Epithelial cell of prostate (primary cell): ENCODE measurements around the gene FAM240A.

Source experiments
- DNase-seq: peaks from one replicate; pipeline ENCODE4 v3.0.0-alpha.2; 2011; ENCODE audit warnings: low read depth, low spot score
- H3K27ac ChIP-seq: fragments of 450-650 bp; 2 replicates; pipeline ENCODE4 v1.5.1; 2017; ENCODE audit warnings: mild to moderate bottlenecking

FAM240A gene

DNA sequence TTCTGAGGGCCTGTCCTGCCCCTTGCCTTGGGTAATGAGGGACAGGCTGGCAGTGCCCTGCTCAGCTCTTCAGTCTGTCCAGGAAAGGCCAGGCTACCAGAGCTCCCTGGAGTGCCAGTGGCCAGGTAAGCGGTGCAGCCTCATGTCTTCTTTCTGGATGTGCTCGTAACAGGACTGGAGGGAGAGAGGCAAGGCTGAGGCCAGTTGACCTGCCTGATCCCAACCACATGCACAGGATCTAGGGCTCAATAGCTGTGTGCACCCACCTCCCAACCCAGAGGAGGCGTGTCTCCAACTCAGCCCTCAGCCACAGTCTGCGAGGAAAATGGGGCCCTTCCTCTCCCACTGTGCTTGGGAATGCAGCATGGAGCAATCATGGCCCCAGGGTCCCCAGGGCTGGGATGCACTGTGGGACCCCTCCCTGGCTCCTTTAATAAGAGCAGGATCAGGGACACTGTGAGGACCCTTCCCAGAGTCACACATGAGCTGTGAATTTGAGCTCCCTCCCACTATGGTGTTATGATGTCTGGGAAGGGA lies 58.6 kb downstream of the FAM240A start:
- no peak for DNase-seq
- H3K27ac ChIP-seq: no peak overlapping the region

DNA sequence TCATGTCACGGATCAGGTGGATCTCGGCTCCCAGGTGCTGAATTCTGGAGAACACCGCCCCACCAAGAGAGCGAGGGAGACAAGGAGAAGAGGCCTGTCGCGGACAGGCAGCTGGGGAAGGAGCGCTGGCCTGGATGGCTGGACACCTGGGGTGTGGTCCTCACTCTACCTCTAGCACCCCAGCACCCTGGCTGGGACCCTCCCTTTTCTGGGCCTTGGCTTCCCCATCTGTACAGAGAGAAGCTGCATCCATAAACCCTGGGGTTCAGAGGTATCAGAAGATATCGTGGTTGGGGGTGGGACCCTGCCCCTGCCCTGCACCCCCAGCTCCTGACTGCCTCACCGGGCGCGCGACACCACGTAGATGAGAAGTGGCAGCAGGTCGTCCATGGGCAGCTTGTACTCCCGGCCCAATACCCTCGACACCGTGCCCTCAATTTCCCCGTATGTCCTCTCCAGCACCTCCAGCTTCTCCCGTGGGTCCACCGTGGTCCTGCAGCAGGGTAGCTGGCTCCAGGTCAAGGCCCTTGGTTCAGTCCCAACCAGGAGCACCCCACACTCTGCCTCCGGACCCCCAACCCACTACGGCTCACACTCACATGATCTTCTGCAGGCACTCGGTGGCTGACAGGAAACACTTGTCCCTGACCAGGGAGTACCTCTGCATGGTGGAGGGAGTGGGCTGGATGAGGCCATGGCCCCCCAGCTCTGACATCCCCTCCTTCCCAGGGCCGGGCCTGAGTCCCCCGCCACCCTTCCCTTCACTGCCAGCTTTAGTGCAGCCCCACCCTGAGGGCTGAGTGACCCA lies 59.4 kb downstream of the FAM240A start:
- DNase-seq: no peak
- no peak overlapping the region for H3K27ac ChIP-seq

DNA sequence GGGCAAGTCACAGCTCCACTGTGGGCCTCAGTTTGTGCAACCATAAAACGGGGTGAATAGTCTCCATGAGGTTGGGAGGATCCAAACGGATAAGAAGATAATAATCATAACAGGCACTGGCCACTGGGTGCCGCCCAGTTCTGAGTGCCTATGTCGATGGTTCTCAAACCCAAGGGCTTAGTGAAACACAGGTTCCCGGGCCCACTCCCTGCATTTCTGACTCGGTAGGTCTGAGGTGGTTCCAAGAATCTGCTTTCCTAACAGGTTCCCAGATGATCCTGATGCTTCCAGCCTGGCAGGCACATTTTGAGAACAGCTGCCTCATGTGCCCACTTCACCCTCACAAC lies 60.0 kb downstream of the FAM240A start:
- no peak overlapping the region for H3K27ac ChIP-seq
- DNase-seq: no peak

DNA sequence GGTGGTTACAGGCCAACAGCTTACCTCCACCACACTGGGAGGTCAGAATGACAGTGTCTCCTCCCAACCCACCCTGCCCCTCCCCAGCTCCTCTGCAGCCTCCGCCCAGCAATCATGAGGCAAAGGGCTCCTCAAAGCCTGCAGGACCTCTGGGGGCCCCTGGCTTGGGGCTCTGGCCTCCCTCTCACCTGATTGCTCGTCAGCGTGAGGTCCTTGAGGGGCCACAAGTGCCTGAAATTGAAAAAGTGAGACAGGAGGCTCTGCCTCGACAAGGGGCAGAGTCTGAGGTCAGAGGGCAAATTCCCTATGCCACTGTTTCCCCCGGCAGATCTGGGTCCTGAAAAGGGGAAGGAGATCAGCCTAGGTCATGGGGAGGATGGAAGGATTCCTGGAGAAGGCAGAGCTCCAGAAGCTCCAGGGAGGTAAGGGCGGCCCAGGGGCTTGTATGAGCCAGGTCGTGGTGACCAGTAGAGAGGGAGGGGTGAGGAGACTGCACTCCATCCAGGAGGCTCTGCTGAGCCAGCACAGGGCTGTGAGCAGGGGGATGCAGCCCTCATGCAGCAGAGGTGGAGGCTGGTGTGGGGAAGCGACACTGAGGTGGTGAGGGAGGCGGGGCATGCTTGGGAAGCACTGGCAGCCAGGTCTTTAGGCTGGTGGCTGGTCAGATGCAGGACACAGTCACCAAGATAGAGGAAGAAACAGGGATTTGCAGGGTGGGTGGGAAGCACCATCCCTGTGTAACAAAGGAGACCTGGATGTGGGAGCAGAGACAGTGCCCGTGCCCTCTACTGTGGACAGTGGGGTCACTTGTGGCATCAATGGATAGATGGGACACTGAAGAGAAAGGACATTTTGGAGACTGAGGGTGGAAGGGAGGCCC lies 61.1 kb downstream of the FAM240A start:
- H3K27ac ChIP-seq: no peak overlapping the region
- DNase-seq: no peak

DNA sequence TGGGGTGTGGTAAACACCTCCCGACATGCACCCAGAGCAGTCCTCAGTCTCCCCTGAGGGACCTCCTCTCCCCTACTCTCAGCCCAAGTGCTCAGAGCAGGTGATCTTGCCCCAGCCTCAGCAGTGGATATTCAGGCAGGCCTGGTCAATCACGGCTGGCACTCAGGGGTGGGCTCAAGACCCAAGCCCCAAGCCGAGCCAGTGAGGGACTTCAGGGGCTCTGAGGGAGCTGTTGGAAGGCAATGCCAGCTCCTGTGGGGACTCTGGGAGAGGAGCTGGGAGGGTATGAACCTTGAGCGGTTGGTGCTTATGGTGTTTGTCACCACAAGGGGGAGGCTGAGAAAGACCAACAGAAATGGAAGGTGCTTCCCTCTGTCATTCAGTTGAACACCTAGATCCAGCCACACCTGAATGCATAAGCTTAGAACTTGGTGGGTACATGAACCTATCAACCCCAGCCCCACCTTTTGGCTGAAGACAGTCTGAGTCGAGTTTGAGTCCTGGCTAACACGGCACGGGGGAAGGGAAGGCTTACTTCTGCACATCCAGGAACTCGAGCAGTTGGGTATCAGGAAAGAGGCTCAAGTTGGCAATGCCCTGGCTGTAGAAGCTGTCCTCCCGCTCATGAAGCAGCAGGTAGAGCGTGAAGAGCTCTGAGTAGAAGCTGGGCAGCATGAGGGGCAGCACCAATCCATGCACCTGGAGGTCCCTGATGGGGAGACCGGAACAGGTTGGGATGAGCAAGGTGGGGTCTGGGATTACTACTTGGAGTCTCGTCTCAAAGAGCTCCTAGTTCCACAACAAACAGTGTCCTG lies 61.9 kb downstream of the FAM240A start:
- H3K27ac ChIP-seq: no peak overlapping the region
- DNase-seq: no peak

DNA sequence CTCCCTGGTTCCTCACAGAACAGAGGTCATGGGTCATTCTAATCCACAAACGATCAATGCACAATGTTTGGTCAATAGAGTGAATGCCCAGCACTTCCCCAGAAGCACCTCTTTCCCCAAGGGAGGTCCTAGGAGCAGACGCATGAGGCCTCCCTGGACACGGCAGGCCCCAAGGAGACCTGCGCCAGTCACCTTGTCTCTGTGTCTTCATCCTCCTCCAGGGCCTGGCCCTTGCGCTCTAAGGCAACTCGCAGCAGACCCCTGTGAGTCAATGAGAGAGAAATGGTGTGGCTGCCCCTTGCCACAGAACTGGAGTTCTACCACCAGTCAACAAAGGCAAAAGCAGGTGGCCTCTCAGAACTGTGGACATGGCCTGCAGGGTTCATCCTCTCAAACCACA lies 63.1 kb downstream of the FAM240A start:
- DNase-seq: no peak
- H3K27ac ChIP-seq: no peak overlapping the region
